Measurements from ENCODE around the gene HUWE1.

DNA sequence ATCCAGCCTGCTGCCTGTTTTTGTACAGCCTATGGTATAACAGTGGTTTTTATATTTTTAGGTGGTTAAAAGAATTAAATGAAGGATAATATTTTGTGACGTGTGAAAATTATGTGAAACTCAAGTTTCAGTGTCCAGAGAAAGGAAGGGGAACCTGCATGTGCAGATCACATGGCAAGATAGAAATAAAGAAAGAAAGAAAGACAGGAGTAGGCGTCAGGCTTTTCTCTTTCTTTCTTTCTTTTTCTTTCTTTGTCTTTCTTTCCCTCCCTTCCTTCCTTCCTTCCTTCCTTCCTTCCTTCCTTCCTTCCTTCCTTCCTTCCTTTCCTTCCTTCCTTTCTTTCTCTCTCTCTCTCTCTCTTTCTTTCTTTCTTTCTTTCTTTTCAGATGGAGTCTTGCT, 42.0 kb upstream of the HUWE1 start:
- TF ChIP-seq, protein P1, sequence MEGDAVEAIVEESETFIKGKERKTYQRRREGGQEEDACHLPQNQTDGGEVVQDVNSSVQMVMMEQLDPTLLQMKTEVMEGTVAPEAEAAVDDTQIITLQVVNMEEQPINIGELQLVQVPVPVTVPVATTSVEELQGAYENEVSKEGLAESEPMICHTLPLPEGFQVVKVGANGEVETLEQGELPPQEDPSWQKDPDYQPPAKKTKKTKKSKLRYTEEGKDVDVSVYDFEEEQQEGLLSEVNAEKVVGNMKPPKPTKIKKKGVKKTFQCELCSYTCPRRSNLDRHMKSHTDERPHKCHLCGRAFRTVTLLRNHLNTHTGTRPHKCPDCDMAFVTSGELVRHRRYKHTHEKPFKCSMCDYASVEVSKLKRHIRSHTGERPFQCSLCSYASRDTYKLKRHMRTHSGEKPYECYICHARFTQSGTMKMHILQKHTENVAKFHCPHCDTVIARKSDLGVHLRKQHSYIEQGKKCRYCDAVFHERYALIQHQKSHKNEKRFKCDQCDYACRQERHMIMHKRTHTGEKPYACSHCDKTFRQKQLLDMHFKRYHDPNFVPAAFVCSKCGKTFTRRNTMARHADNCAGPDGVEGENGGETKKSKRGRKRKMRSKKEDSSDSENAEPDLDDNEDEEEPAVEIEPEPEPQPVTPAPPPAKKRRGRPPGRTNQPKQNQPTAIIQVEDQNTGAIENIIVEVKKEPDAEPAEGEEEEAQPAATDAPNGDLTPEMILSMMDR (IDR thresholded peaks at IDR 0.05), result no peak
- TF ChIP-seq POLR2A (IDR thresholded peaks at IDR 0.05), result no peak
